ENCODE results near the gene FOCAD.

Gene FOCAD

GRCh38 chr9:20713172-20713571 is 29.1 kb downstream of the FOCAD start:
- no peak overlapping the region for H3K4me3 ChIP-seq (ENCODE audit: low read depth, low read length)
- TF ChIP-seq CTCF (IDR thresholded peaks at IDR 0.05; ENCODE audit: borderline replicate concordance, insufficient read depth, low read depth, low read length), result no peak

GRCh38 chr9:20714442-20715415 is 30.7 kb downstream of the FOCAD start:
- no peak for TF ChIP-seq CTCF (IDR thresholded peaks at IDR 0.05; ENCODE audit: borderline replicate concordance, insufficient read depth, low read depth, low read length)
- no peak overlapping the region for H3K4me3 ChIP-seq (ENCODE audit: low read depth, low read length)

GRCh38 chr9:20722221-20722620 is 38.2 kb downstream of the FOCAD start:
- no peak for TF ChIP-seq CTCF (IDR thresholded peaks at IDR 0.05; ENCODE audit: borderline replicate concordance, insufficient read depth, low read depth, low read length)
- no peak overlapping the region for H3K4me3 ChIP-seq (ENCODE audit: low read depth, low read length)

GRCh38 chr9:20725675-20726074 is 41.6 kb downstream of the FOCAD start:
- TF ChIP-seq CTCF (IDR thresholded peaks at IDR 0.05; ENCODE audit: borderline replicate concordance, insufficient read depth, low read depth, low read length), result no peak
- H3K4me3 ChIP-seq (ENCODE audit: low read depth, low read length), result no peak overlapping the region

- H3K4me3 ChIP-seq (ENCODE audit: low read depth, low read length), result no peak overlapping the region
- no peak for TF ChIP-seq CTCF (IDR thresholded peaks at IDR 0.05; ENCODE audit: borderline replicate concordance, insufficient read depth, low read depth, low read length)
These were observed 42.1 kb downstream of the FOCAD start for GRCh38 chr9:20726144-20726543.

GRCh38 chr9:20728493-20729220 is 44.6 kb downstream of the FOCAD start:
- no peak for TF ChIP-seq CTCF (IDR thresholded peaks at IDR 0.05; ENCODE audit: borderline replicate concordance, insufficient read depth, low read depth, low read length)
- no peak overlapping the region for H3K4me3 ChIP-seq (ENCODE audit: low read depth, low read length)

Measured in GM12875 (cell line).